HG03558 (cell line): ENCODE measurements around the gene MAJIN.

Experiments used
- ATAC-seq: cut with Tn5 transposase; IDR thresholded peaks from one replicate; pipeline ENCODE4 v1.9.1; 2021; ENCODE audit warnings: moderate number of reproducible peaks; ENCODE audit not compliant: unreplicated experiment; ENCODE audit errors: extremely low read depth

Gene MAJIN

DNA sequence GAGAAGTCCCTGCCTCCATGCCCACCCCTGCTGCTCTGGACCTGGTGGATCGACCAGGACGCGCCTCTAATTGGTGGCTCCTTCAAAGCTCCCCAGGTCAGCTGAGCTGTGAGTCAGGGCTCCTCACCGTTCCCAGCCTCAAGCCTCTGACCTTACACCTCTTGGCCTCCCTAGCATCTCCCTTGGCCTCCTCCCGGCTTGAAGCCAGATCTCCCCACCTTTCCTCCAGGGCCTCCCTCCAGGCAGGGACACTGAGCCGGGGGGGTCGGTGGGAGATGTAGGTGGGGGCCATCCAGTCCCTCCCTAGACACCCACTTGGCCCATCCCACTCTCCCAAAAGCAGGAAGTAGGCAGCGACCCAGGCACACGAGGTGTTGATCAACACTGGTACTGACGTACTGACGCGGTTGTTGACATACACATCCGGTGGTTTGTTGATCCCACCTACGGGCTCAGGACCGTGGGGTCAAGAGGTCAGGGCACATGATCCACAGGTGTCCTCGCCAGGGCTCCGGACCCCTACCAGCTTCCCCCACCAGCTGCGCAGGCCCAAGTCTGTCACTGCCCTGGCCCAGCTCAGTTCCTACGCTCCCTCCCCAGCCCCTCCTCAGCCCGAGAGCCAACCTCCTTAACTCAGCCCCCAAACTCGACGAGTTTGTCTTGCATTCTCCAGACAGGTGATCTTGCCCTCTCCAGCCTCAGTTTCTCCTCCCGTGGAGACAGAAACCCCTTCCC, 55.7 kb downstream of the MAJIN start:
- ATAC-seq, result no peak

DNA sequence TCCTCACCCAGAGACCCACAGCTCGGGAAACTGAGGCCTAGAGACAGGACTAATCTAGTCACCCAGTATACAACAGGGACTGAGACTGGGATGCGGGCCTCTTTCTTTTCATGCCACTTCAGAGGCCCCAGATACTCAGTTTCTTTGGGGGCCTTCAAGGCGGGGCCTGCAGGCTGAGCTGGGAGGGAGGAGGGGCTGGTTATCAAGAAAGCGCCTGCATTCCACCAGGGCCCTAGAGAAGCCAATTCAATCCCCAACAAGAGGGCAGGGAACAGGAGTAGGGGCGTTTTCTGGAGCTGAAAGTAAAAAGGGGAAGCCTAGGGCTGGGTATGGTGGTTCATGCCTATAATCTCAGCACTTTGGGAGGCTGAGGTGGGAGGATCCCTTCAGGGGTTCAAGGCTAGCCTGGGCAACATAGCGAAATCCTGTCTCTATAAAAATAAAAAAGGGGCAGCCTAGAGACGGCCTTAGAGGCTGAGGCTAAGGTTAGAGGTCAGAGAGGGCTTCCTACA, 56.5 kb downstream of the MAJIN start:
- no peak for ATAC-seq

DNA sequence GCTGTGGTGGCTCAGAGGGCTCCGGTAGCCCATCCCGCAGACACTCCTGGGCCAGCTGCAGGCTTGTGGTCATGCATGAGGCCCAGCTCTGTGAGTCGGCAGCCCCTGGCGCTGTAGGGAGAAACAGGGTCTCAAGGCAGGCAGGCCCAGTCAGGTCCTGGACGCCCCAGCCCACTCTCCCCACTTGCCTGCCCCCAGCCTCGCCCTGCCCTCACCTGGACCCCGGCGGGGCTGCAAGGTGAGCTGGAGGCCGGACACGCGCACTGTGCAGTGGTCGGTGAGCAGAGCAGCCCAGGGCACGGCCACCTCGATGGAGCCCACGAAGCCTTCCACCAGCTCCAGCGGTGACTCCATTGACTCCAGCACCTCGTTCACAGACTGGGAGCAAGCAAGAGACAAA, 57.8 kb downstream of the MAJIN start:
- ATAC-seq, result no peak

GRCh38 chr11:64913171-64913727, 58.7 kb downstream of the MAJIN start:
- no peak for ATAC-seq

GRCh38 chr11:64911689-64912088, 60.2 kb downstream of the MAJIN start:
- no peak for ATAC-seq

DNA sequence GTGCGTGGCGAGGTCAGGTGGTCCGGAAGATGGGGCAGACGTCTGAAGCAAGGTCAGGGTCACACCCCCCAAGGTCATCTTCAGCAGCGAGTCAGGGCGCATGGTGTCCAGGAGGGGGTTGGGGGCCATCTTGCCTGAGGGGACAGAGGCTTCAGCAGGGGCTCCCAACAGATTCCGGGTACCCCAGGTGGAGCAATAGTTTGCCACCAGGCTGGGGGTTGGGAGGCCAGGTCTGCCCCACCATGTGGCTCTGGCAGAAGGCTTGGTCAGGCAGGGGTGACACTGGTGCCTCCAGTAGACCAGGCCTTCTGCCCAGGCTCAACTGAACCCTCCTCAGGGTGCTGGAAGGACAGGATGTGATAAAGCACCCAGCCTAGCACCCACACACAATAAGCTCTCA, 60.8 kb downstream of the MAJIN start:
- ATAC-seq, result no peak

GRCh38 chr11:64910451-64911093, 61.3 kb downstream of the MAJIN start:
- ATAC-seq, result no peak

DNA sequence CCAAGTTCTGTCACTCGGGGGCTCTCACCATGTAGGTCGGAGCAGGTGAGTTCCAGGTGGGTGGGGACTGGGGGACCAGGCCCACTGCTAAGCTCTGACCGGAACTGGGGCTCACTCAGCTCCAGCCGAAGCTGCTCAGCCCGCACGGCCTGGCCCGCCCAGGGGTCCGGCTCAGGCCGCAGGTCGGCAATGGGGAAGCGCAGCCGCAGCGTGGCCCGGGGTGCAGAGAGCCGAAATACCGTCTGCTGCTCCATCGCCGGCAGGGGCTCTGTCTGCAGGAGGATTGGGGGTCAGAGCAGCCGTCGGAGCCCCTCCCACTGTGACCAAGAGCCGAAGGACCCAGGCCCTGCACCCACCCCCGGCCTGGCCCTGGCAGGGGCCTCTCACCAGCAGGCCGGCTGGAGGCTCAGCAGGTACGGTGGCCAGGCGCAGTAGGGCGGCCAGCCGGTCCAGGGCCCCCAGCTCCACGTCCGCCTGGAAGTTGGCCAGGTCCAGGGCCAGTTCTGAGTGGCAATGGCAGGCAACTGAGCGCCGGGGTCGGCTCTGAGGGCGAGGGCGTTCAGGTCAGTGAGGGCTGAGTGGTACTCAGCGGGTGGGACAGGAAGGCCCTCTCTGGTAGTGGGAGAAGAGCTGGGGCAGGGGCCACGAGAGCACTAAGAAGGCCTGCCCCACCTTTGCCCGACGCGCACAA, 62.1 kb downstream of the MAJIN start:
- no peak for ATAC-seq

- ATAC-seq, result no peak
Measured at GRCh38 chr11:64908766-64909165, 63.1 kb downstream of the MAJIN start.

DNA sequence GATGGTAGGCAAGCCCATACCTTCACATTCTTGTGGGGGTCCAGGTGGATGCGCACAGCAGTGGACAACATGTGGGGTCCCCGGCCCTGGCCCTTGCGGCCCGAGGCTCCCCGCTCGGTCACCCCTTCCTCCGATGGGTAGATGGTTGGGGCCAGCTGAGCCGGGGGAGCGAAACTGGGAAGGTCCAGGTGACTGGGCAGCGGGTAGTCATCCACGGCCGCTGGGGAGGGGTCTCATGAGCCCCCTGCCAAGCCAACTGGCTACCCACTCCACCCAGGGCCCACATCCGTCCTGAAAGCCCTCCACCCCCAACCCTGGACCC, 65.6 kb downstream of the MAJIN start:
- ATAC-seq, result no peak

- ATAC-seq, result no peak
Measured at GRCh38 chr11:64905516-64906313, 66.2 kb downstream of the MAJIN start.

DNA sequence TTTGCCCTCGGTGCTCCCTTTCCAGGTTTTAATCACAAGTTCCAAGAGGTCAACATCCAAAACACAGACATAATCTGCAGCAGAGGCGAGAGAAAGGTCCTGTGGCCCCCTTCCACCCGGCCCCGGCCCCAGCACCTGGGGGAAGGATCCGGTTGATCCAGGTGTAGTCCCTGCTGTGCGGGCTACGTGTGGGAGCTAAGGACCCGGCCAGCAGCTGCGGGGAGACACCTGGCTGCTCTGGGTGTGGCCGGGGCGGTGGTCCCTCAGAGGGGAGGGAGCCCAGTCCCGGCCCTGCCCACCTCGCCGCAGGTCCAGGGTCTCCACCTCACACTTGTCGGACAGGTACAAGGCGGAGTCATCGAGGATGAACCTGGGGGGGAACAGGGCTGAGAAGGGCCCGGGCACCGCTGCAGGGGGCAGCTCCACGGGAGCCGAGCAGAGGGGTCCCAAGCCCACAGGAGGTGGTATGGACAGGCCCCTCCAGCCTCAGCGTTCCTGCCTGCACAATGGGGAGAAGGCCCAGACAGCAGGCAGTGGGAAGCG, 68.5 kb downstream of the MAJIN start:
- no peak for ATAC-seq

- no peak for ATAC-seq
Measured at GRCh38 chr11:64902102-64902900, 69.6 kb downstream of the MAJIN start.

- ATAC-seq, result no peak
Measured at GRCh38 chr11:64900774-64901173, 71.1 kb downstream of the MAJIN start.

GRCh38 chr11:64900263-64900678, 71.6 kb downstream of the MAJIN start:
- ATAC-seq, result no peak

- ATAC-seq, result no peak
Measured at GRCh38 chr11:64898541-64898940, 73.4 kb downstream of the MAJIN start.

- no peak for ATAC-seq
Measured at GRCh38 chr11:64898076-64898445, 73.8 kb downstream of the MAJIN start.

DNA sequence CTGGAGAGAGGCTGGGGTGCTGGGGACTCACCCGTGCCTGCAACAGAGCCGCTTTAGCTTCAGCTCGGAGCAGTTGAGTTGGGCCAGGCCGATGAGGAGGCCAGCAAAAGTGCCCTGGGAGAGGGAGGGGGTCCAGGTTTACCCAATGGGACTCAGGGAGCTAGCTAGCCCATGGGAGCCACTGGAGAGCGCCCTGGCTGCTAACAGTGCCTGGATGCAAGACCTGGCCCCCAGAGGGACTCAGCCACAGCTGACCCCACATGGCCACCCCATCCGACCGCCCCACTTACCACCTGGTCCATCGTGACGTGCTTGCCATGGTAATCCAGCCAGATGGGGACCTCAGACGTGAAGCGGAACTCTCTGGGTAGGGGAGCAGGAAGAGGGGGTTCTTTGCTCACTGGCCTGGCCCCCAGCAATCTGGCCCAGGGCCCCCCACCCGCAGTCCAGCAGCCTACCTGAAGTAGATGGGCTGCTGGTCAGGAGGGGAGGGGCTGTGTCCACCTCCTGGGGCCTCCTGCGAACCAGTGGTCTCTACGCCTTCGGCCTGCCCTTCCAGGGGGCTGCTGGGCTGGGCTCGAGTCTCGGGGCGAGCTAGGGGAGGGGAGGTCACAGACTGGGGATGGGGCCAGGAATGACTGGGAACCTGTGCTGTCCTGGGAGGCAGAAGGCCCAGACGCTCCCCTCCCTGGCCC, 74.4 kb downstream of the MAJIN start:
- ATAC-seq, result no peak
